ENCODE results near the gene NEDD4L.

Gene NEDD4L

DNA sequence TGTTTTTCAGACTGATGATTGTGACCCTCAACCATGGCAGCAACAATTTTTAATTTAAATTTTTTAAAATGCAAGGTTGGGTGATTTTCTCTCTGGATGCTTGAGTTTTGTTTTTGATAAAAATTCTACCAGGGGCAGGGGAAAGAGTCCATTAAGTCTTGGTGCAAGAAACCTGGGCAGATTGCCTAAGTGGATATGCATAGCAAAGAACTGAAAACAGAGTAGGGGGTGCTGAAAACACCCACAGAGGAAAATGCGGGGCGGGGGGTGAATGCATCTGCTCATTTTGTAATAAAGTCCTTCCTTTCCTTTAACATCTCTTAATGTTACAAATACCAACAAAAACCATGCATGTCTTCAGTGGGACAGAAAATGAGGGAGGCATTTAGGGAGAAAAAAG lies 138.0 kb downstream of the NEDD4L start:
- no peak for DNase-seq (ENCODE audit: low read depth)

- DNase-seq (ENCODE audit: low read depth): no peak
These were observed 139.2 kb downstream of the NEDD4L start for GRCh38 chr18:58183226-58183625.

DNA sequence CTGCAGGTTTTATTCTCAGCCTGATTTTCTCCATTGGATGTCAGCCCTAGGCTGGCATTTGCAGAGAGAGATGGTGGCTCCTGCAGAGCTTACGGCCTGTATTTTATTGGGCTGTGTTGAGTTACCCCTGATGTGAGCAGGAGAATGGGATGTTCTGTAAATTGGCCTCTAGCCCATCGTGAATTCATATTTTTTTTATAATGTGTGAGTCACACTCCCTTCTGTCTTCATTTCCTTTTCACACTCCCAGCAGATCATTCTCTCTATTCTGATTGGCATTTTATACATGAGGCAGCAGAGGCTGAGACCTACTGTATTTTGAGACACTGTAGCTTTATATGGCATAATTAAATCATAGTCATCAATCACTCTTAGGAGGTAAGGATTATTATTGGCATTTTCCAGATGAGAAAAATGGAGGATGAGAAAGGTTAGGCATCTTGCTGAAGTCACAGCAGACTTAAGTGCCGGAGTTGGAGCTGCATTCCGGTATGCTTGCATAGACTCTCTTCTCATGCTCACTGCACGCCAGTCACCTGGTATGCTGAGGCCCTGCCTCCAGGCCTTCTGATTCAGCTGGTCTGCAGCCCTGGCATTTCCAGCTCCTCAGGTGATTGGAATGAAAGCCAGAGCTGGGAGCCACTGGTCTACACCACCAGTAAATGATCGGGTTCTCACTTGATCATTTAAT lies 142.4 kb downstream of the NEDD4L start:
- no peak for DNase-seq (ENCODE audit: low read depth)

- DNase-seq (ENCODE audit: low read depth): no peak
These were observed 143.6 kb downstream of the NEDD4L start for GRCh38 chr18:58187674-58188073.

GRCh38 chr18:58188996-58189395 lies 145.0 kb downstream of the NEDD4L start:
- DNase-seq (ENCODE audit: low read depth): no peak

- no peak for DNase-seq (ENCODE audit: low read depth)
These were observed 147.0 kb downstream of the NEDD4L start for GRCh38 chr18:58190842-58191530.

GRCh38 chr18:58191626-58192025 lies 147.6 kb downstream of the NEDD4L start:
- DNase-seq (ENCODE audit: low read depth): no peak

DNA sequence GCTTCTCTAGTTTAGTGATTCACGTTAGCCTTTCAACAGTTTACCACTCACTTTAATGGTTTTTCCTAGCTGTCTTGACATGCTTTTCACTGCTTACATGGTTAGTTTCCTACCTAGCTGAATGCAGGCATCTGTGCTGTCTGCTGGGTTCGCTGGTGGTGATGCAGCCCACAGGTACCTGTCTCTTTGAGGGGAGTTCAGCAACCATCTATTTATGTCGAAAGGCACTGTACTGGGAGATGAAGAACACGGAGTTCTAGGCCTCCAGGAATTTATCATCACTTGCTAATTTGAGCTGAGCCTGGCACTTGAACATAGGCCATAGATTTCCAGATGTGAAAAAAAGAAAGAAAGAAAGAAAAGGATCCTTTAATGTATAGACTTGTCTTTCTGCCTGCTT lies 148.5 kb downstream of the NEDD4L start:
- DNase-seq (ENCODE audit: low read depth): no peak

DNA sequence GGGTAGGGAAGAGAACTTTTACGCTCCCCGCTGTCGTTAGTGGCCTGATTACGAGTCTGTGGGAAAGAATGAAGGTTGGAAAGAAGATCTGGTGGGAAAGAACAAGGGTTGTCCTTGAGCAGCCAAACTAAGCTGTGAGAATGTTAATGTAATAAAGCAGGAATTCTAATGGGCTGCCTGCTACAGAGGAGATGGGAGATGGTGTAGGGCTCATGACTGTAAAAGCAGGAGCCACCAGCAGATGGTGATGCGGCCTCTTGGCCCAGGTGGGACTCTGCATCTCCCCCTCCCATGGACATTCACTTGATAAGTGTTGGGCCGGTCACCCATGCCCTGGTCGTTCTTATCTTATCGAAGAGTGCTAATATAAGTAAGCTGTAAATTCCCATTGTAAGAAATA lies 150.0 kb downstream of the NEDD4L start:
- no peak for DNase-seq (ENCODE audit: low read depth)

GRCh38 chr18:58195278-58195765 lies 151.3 kb downstream of the NEDD4L start:
- DNase-seq (ENCODE audit: low read depth): no peak

- no peak for DNase-seq (ENCODE audit: low read depth)
These were observed 152.1 kb downstream of the NEDD4L start for GRCh38 chr18:58196164-58196563.

DNA sequence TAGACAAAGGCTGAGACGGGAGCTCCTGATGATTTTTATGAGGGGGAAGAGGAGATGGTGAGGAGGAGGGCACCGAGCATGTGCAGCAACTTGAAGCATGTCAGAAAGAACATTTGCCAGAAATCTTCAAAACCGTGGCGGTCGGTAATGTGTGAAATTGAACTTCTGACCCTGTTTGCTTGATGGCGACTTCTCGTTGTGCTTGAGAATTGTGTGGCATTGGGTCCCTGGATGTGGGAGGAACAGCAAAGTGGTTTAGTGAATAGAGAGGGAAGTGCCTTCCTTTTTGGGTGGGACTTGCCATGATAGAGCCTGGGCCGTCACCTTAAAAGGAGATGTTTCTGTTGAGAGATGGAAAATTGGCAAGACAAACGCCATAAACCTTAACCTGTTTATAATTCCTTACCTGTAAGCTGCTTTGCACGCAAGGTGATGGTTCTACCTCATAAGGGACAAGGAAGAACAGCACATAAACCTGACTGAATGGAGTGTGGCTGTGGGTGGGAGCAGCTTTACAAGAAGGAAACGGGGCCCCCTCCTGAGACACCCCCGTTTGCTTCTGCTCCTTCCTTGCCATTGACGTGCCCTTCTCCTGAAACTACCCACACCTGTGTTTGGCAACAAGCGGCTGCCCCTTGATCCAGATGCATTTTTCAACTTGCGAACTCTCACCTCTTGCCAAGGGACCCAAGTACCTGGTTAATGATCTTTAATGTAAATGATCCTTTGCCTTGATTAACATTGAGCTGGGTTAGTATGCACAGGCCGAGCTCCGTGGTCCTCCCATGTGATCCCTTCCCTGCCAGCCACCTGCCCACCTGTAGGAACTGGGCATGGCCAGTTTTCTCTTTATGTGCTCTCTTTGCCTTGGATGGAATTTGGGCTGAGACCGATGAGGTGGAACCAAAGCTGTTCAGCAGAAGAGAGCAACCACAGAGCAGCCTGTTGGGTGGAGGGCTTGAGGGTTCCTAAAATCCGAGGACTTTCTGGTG lies 153.2 kb downstream of the NEDD4L start:
- DNase-seq (ENCODE audit: low read depth): no peak

- no peak for DNase-seq (ENCODE audit: low read depth)
These were observed 157.2 kb downstream of the NEDD4L start for GRCh38 chr18:58201268-58201667.

GRCh38 chr18:58201733-58202730 lies 158.0 kb downstream of the NEDD4L start:
- DNase-seq (ENCODE audit: low read depth): no peak

DNA sequence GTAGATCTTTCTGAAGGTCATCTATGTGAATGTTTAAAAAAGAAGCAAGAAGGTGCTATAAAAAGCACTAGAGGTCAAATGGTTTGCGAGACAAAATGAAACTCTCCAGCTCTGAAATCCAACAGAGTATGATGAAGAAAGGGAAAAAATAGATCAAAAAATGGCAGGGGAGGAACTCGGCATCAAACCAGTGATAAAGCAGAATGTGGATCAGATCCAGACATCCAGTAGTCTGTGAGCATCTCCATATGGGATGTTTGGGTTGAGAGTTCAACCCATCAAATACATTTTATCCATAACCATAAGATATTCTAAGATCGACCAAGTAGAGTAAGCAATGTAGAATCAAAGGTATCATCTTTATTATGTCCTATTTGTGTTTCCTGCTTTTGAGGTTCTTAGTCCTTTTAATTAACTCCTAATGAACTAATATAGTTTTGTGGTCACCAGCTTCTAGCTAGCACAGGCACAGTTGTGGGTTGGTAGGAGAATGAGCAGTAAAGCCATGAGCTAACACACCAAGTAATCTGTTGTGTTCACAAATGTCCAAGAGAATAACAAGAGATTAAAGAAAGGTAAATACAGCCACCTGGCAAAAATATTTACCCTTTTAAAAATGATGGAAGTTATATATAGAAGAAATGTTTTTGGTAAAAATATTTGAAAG lies 160.9 kb downstream of the NEDD4L start:
- no peak for DNase-seq (ENCODE audit: low read depth)

GRCh38 chr18:58205443-58206160 lies 161.6 kb downstream of the NEDD4L start:
- DNase-seq (ENCODE audit: low read depth): no peak

DNA sequence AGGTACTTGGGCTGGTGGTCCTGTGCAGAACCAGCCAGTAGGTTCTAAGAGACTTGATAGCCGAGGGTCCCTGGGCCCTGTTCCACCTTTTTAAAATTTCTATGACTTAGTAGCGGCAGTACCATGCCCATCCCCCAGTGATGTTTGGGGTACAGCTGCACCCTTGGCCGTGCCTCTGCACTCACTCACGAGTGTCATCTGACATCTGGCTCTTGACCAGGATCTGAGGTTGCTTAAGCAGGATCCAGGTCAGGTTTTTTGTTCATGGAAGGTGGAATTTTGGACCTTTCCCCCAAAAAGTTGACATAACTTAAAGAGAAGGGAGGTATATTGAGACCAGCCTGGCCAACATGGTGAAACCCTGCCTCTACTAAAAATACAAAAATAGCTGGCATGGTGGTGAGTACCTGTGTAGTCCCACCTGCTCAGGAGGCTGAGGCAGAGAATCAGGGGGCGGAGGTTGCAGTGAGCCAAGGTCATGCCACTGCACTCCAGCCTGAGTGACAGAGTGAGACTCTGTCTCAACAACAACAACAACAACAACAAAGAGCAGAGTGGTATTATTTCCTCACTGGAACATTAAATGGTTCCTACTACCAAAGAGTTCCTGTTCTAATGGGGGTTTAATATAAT lies 163.6 kb downstream of the NEDD4L start:
- DNase-seq (ENCODE audit: low read depth): no peak

GRCh38 chr18:58208207-58208932 lies 164.3 kb downstream of the NEDD4L start:
- no peak for DNase-seq (ENCODE audit: low read depth)

DNA sequence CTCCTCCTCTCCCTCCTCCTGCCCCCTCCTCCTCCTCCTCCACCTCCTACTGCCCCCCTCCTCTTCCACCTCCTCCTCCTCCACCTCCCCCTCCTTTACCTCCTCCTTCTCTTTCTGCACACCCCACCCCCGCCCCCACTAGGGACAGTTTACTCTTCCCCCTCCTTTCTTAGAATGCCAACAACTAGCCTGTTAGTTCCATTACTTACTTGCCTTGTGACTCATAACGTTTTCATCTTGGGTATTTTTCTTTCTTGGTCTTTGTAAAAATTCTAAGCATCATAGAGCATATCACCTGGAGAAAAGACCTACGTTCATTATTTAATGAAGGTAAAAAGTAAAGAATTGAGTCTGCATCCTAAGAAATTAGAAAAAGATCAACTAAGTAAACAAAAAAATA lies 165.3 kb downstream of the NEDD4L start:
- no peak for DNase-seq (ENCODE audit: low read depth)

Data from HS-5 (cell line).